HCT116 (cell line): Measurements from ENCODE around the gene ZNHIT1. TPM values are rescaled to one million over a fixed set of nuclear protein-coding genes. Genes with fewer than 3 reads are reported as not detected.

Source experiments
- ATAC-seq: fragments of 200-7000 bp; cut with Tn5 transposase; 2 replicates; pipeline ENCODE4 v1.9.1; 2020; ENCODE audit warnings: mild to moderate bottlenecking, moderate library complexity
- BruUV-seq: library from RNA; stranded (reverse); fragments of 400-500 nt; replicated peaks from 2 replicates; lab custom pipeline; 2021; lab: Mats Ljungman, UMichigan
- CTCF ChIA-PET: fragments of 300-600 bp; sonication (Branson Sonifier 250); formaldehyde crosslinking; loops from one replicate; lab custom pipeline; 2021; ENCODE audit warnings: antibody characterized with exemption; lab: Charles Lee
- POLR2A ChIA-PET: fragments of 300-600, 350-600 bp; sonication (Branson Sonifier 250); formaldehyde crosslinking; loops from one replicate; lab custom pipeline; 2021; ENCODE audit warnings: antibody characterized with exemption; lab: Charles Lee
- RAD21 ChIA-PET, 2 experiments: fragments of 300-600 bp; sonication (Branson Sonifier 250); formaldehyde crosslinking; loops; one replicate each; lab custom pipeline; 2023; ENCODE audit warnings: low total read pairs in 2 of 2; ENCODE audit not compliant: uncharacterized antibody in 2 of 2, unreplicated experiment in 2 of 2, low non-redundant PET in 1 of 2; lab: Charles Lee
- DNase-seq: peaks from one replicate; pipeline ENCODE4 v3.0.0-alpha.2; 2010; ENCODE audit warnings: low read depth, low spot score
- H2AFZ ChIP-seq: fragments of 200-600 bp; shearing (Covaris generic), sonication (generic); 2 replicates; pipeline ENCODE4 v1.6.1; 2017; ENCODE audit warnings: low read depth, mixed run types, mixed read lengths, antibody characterized with exemption, low read length; ENCODE audit not compliant: poor library complexity, severe bottlenecking
- H3K27ac ChIP-seq: 2 replicates; pipeline ENCODE4 v1.5.1; 2012; ENCODE audit warnings: low read depth, low read length
- H3K27me3 ChIP-seq: fragments of 200-600 bp; sonication (generic); 2 replicates; pipeline ENCODE4 v1.6.1; 2016; ENCODE audit warnings: mixed run types, low read length, mixed read lengths; ENCODE audit not compliant: insufficient read depth
- H3K36me3 ChIP-seq, 2 experiments: fragments of 200-500 bp in 1 of 2; fragments of 200-600 bp in 1 of 2; sonication (Bioruptor generic) in 1 of 2; sonication (generic) in 1 of 2; 2 replicates each; pipeline versions ENCODE4 v1.5.1 to v1.6.1; 2014 to 2016; ENCODE audit warnings: low read length in 2 of 2, inconsistent platforms in 1 of 2, mixed read lengths in 1 of 2, mixed run types in 1 of 2; ENCODE audit not compliant: insufficient read depth in 2 of 2, control insufficient read depth in 1 of 2
- H3K4me1 ChIP-seq, 2 experiments: fragments of 200-600 bp in 1 of 2; sonication (generic) in 1 of 2; 2 replicates each; pipeline versions ENCODE4 v1.5.1 to v1.6.1; 2012 to 2017; ENCODE audit warnings: low read length in 2 of 2, inconsistent platforms in 1 of 2, mild to moderate bottlenecking in 1 of 2, mixed read lengths in 1 of 2, mixed run types in 1 of 2, moderate library complexity in 1 of 2; ENCODE audit not compliant: insufficient read depth in 2 of 2, control insufficient read depth in 1 of 2
- H3K4me2 ChIP-seq: fragments of 200-600 bp; sonication (generic); 2 replicates; pipeline ENCODE4 v1.6.1; 2017; ENCODE audit warnings: mixed run types, low read length, mixed read lengths
- H3K4me3 ChIP-seq, 2 experiments: fragments of 200-600 bp in 1 of 2; sonication (generic) in 1 of 2; replicated peaks in 1 of 2; 2 replicates each; pipeline ENCODE4 v1.5.1; 2011 to 2016; ENCODE audit warnings: low read length in 2 of 2, control low read depth in 1 of 2, low read depth in 1 of 2, mild to moderate bottlenecking in 1 of 2, mixed read lengths in 1 of 2, mixed run types in 1 of 2
- H3K79me2 ChIP-seq: fragments of 200-600 bp; sonication (generic); 2 replicates; pipeline ENCODE4 v1.6.1; 2017; ENCODE audit warnings: mild to moderate bottlenecking, mixed run types, low read length, moderate library complexity, mixed read lengths; ENCODE audit not compliant: insufficient read depth
- H3K9ac ChIP-seq: fragments of 200-600 bp; sonication (generic); 2 replicates; pipeline ENCODE4 v1.6.1; 2016; ENCODE audit warnings: low read length, mixed read lengths
- H3K9me2 ChIP-seq: fragments of 200-600 bp; sonication (generic), shearing (Covaris generic); 2 replicates; pipeline ENCODE4 v1.6.1; 2017; ENCODE audit warnings: mixed run types, mild to moderate bottlenecking, moderate library complexity; ENCODE audit not compliant: insufficient read depth
- H3K9me3 ChIP-seq, 2 experiments: fragments of 200-500 bp in 1 of 2; fragments of 200-600 bp in 1 of 2; sonication (Bioruptor generic) in 1 of 2; sonication (generic) in 1 of 2; 2 replicates each; pipeline ENCODE4 v1.6.1; 2014 to 2017; ENCODE audit warnings: low read length in 2 of 2, mixed read lengths in 2 of 2, inconsistent platforms in 1 of 2, low read depth in 1 of 2, mild to moderate bottlenecking in 1 of 2, mixed run types in 1 of 2, moderate library complexity in 1 of 2; ENCODE audit not compliant: control insufficient read depth in 1 of 2, insufficient read depth in 1 of 2
- H4K20me1 ChIP-seq: fragments of 200-600 bp; sonication (generic), shearing (Covaris generic); 2 replicates; pipeline ENCODE4 v1.6.1; 2017; ENCODE audit warnings: mixed run types, mild to moderate bottlenecking, moderate library complexity; ENCODE audit not compliant: insufficient read depth
- CBX3 ChIP-seq: IDR thresholded peaks from 2 replicates; pipeline ENCODE4 v1.6.1; 2012; ENCODE audit warnings: low read depth
- EGR1 ChIP-seq: IDR thresholded peaks from 2 replicates; pipeline ENCODE4 v1.6.1; 2012; ENCODE audit warnings: low read depth
- EZH2phosphoT487 ChIP-seq: fragments of 200-600 bp; IDR thresholded peaks from 2 replicates; pipeline ENCODE4 v1.6.1; 2018; ENCODE audit warnings: antibody characterized with exemption, borderline replicate concordance
- FOSL1 ChIP-seq: IDR thresholded peaks from 2 replicates; pipeline ENCODE4 v1.6.1; 2012; ENCODE audit warnings: low read depth
- JUND ChIP-seq: IDR thresholded peaks from 2 replicates; pipeline ENCODE4 v1.6.1; 2012
- POLR2A ChIP-seq: IDR thresholded peaks from 2 replicates; pipeline ENCODE4 v1.7.0; 2011; ENCODE audit warnings: borderline replicate concordance; ENCODE audit not compliant: insufficient read depth, insufficient read length; ENCODE audit errors: extremely low read depth
- RAD21 ChIP-seq: IDR thresholded peaks from 2 replicates; pipeline ENCODE4 v1.6.1; 2012; ENCODE audit warnings: low read depth, mild to moderate bottlenecking
- REST ChIP-seq: IDR thresholded peaks from 2 replicates; pipeline ENCODE4 v1.6.1; 2012; ENCODE audit warnings: low read depth
- SP1 ChIP-seq: IDR thresholded peaks from 2 replicates; pipeline ENCODE4 v1.6.1; 2012; ENCODE audit warnings: low read depth
- YY1 ChIP-seq: IDR thresholded peaks from 2 replicates; pipeline ENCODE4 v1.6.1; 2011; ENCODE audit warnings: low read length, low read depth, moderate library complexity, mild to moderate bottlenecking; ENCODE audit not compliant: insufficient replicate concordance; ENCODE audit errors: extremely low read depth
- ZBTB33 ChIP-seq: IDR thresholded peaks from 2 replicates; pipeline ENCODE4 v1.6.1; 2011; ENCODE audit warnings: mild to moderate bottlenecking, low read length, moderate library complexity; ENCODE audit not compliant: insufficient replicate concordance; ENCODE audit errors: extremely low read depth
- ZFX ChIP-seq: fragments of 450-650 bp; IDR thresholded peaks from 2 replicates; pipeline ENCODE4 v1.6.1; 2017
- ZNF274 ChIP-seq: fragments of 200-500 bp; sonication (Bioruptor generic); IDR thresholded peaks from 2 replicates; pipeline ENCODE4 v1.6.1; 2014; ENCODE audit warnings: mild to moderate bottlenecking, low read depth, low read length, inconsistent platforms
- intact Hi-C: fragments of 100-400 bp; cut with micrococcal nuclease; formaldehyde crosslinking; loops from 2 replicates; pipeline ENCODE4 v1.10.0; 2022
- total RNA-seq: library from RNA; stranded (reverse); gene quantifications from one replicate; pipeline ENCODE4 v1.2.1, GENCODE V29; 2021; ENCODE audit not compliant: unreplicated experiment

ZNHIT1 gene
- total RNA-seq, 1 experiment from 2014 or later: 69.4 TPM

- intact Hi-C loops: loop anchor here (10.0 kb wide), 1 partner anchor 231 kb away; the partner anchor contains the start of gene MUC12
- no peak overlapping the region for H3K4me3 ChIP-seq
- no peak overlapping the region for H2AFZ ChIP-seq
- ChIA-PET CTCF (interaction anchor here (2.5 kb wide), 1 partner anchor 52 kb away, joined by 9 read pairs; no protein-coding TSS in a partner anchor), RAD21 (no interaction called here), POLR2A (no interaction called here)
- no peaks in the 10 kb centered on the region for H3K27me3 ChIP-seq
- BruUV-seq: no TSS peak
- DNase-seq (no peak), ATAC-seq (no peak)
- H3K9me2 ChIP-seq: no peaks in the 10 kb centered on the region
- no peaks in the 10 kb centered on the region for H3K79me2 ChIP-seq
- H3K4me1 ChIP-seq: peaks cover 2 to 11% of the 10 kb centered on the region in 2 experiments; a peak in 3 of 4 replicates
- TF ChIP-seq ZNF274 (no peak), FOSL1 (no peak), EZH2phosphoT487 (no peak), YY1 (no peak), REST (no peak), ZBTB33 (no peak), CBX3 (no peak), RAD21 (no peak), ZFX (no peak), SP1 (no peak), POLR2A (no peak), EGR1 (no peak), JUND (no peak)
- no peak overlapping the region for H3K9ac ChIP-seq
- H3K4me2 ChIP-seq: no peak overlapping the region
- no peaks in the 10 kb centered on the region for H3K36me3 ChIP-seq
- H4K20me1 ChIP-seq: no peaks in the 10 kb centered on the region
- H3K27ac ChIP-seq: no peak overlapping the region
- H3K9me3 ChIP-seq: no peaks in the 10 kb centered on the region
Measured at GRCh38 chr7:101195884-101196283, 22.1 kb upstream of the ZNHIT1 start.
